HUES6 (cell line): Measurements from ENCODE around the gene G6PD.
"Not testable (repeated sequence)": the region's sequence is repeated elsewhere in the genome, so short reads cannot be mapped to it uniquely, and the experiment has no call there.

Experiments
- H3K27ac ChIP-seq: 2 replicates; pipeline ENCODE4 v1.7.0; 2013; ENCODE audit warnings: low read depth, mild to moderate bottlenecking, low read length, inconsistent platforms
- H3K27me3 ChIP-seq: 2 replicates; pipeline ENCODE4 v1.6.1; 2013; ENCODE audit warnings: low read length; ENCODE audit not compliant: control insufficient read depth, insufficient read depth
- H3K36me3 ChIP-seq: 2 replicates; pipeline ENCODE4 v1.6.1; 2013; ENCODE audit warnings: low read length; ENCODE audit not compliant: control insufficient read depth, insufficient read depth
- H3K4me1 ChIP-seq: 2 replicates; pipeline ENCODE4 v1.6.1; 2013; ENCODE audit warnings: low read length; ENCODE audit not compliant: control insufficient read depth, insufficient read depth
- H3K4me3 ChIP-seq: 2 replicates; pipeline ENCODE4 v1.5.1; 2013; ENCODE audit warnings: low read depth, low read length
- H3K9ac ChIP-seq: one replicate; pipeline ENCODE4 v1.6.1; 2013; ENCODE audit warnings: mild to moderate bottlenecking, low read length
- H3K9me3 ChIP-seq: 2 replicates; pipeline ENCODE4 v1.6.1; 2013; ENCODE audit warnings: low read depth, low read length; ENCODE audit not compliant: control insufficient read depth, insufficient read depth

Gene G6PD

GRCh38 chrX:154546354-154547244 lies at the start of gene G6PD:
Gene G6PD (minus strand): TSS chrX:154546846. CDS start chrX:154546155, 691 bp downstream.
- Histone ChIP-seq H3K27ac (peak within 1 kb of the TSS; percentile 73; the same call in 1 of the 2 replicates), H3K36me3 (peaks cover 26% of the 10 kb centered on the region), H3K27me3 (no peaks in the 10 kb centered on the region)

GRCh38 chrX:154595559-154596249 lies 49.1 kb upstream of the G6PD start:
- peaks cover 13% of the 10 kb centered on the region; the same call in 1 of the 2 replicates for H3K4me1 ChIP-seq
- H3K4me3 ChIP-seq: no peak overlapping the region; the same call in none of the 2 replicates
- H3K9ac ChIP-seq: no peak overlapping the region
- no peaks in the 10 kb centered on the region for H3K36me3 ChIP-seq
- peaks cover 76% of the 10 kb centered on the region for H3K9me3 ChIP-seq
- H3K27ac ChIP-seq: 0 out of 2 replicates have a peak overlapping the region, but pooled peaks have one; percentile 12
- H3K27me3 ChIP-seq: no peaks in the 10 kb centered on the region

More at GRCh38 chrX:154546354-154547244, at the start of gene G6PD:
- Histone ChIP-seq H3K9me3 (peaks cover 17% of the 10 kb centered on the region; the same call in 1 of the 2 replicates), H3K4me1 (peaks cover 19% of the 10 kb centered on the region; the same call in 1 of the 2 replicates), H3K4me3 (peak within 1 kb of the TSS; percentile 88), H3K9ac (peak within 1 kb of the TSS; percentile 89)

GRCh38 chrX:154594491-154594890 lies 47.8 kb upstream of the G6PD start:
- no peak overlapping the region for H3K27ac ChIP-seq
- peaks cover 13% of the 10 kb centered on the region; the same call in 1 of the 2 replicates for H3K4me1 ChIP-seq

GRCh38 chrX:154593201-154593600 lies 46.6 kb upstream of the G6PD start:
- Histone ChIP-seq H3K27me3 (no peaks in the 10 kb centered on the region), H3K9me3 (peaks cover 62% of the 10 kb centered on the region), H3K4me3 (no peak overlapping the region), H3K27ac (no peak overlapping the region), H3K9ac (no peak overlapping the region), H3K4me1 (peaks cover 13% of the 10 kb centered on the region; the same call in 1 of the 2 replicates), H3K36me3 (no peaks in the 10 kb centered on the region)

More at GRCh38 chrX:154594491-154594890, 47.8 kb upstream of the G6PD start:
- Histone ChIP-seq H3K4me3 (no peak overlapping the region), H3K9me3 (peaks cover 67% of the 10 kb centered on the region), H3K9ac (no peak overlapping the region), H3K27me3 (no peaks in the 10 kb centered on the region), H3K36me3 (no peaks in the 10 kb centered on the region)

- H3K27me3 ChIP-seq: no peaks in the 10 kb centered on the region
- peaks cover 55% of the 10 kb centered on the region for H3K9me3 ChIP-seq
- no peak overlapping the region for H3K27ac ChIP-seq
Observed at GRCh38 chrX:154592505-154592904, 45.9 kb upstream of the G6PD start.

GRCh38 chrX:154590415-154590814 lies 43.8 kb upstream of the G6PD start:
- not testable (repeated sequence) for H3K4me3 ChIP-seq, H3K9ac ChIP-seq, H3K27me3 ChIP-seq, H3K27ac ChIP-seq, H3K4me1 ChIP-seq, H3K36me3 ChIP-seq
- peaks cover 41% of the 10 kb centered on the region for H3K9me3 ChIP-seq

More at GRCh38 chrX:154592505-154592904, 45.9 kb upstream of the G6PD start:
- H3K36me3 ChIP-seq: no peaks in the 10 kb centered on the region
- no peak overlapping the region for H3K9ac ChIP-seq
- H3K4me1 ChIP-seq: peaks cover 13% of the 10 kb centered on the region; the same call in 1 of the 2 replicates
- H3K4me3 ChIP-seq: no peak overlapping the region

GRCh38 chrX:154584585-154585183 lies 38.0 kb upstream of the G6PD start, which contains the start of gene CTAG1A:
Gene CTAG1A (plus strand): TSS chrX:154585133. CDS start chrX:154585207, 74 bp downstream.
- H3K9ac ChIP-seq, H3K36me3 ChIP-seq, H3K27me3 ChIP-seq, H3K27ac ChIP-seq, H3K4me1 ChIP-seq, H3K9me3 ChIP-seq, H3K4me3 ChIP-seq: not testable (repeated sequence)

- not testable (repeated sequence) for H3K27me3 ChIP-seq, H3K9me3 ChIP-seq, H3K9ac ChIP-seq, H3K4me1 ChIP-seq, H3K4me3 ChIP-seq, H3K27ac ChIP-seq, H3K36me3 ChIP-seq
Observed at GRCh38 chrX:154582994-154583393, 36.3 kb upstream of the G6PD start.

GRCh38 chrX:154575076-154575475 lies 28.4 kb upstream of the G6PD start:
- not testable (repeated sequence) for H3K36me3 ChIP-seq, H3K4me1 ChIP-seq, H3K9me3 ChIP-seq, H3K27me3 ChIP-seq, H3K27ac ChIP-seq, H3K4me3 ChIP-seq, H3K9ac ChIP-seq

GRCh38 chrX:154573061-154573460 lies 26.4 kb upstream of the G6PD start:
- H3K27ac ChIP-seq, H3K4me3 ChIP-seq, H3K27me3 ChIP-seq, H3K9ac ChIP-seq, H3K9me3 ChIP-seq, H3K36me3 ChIP-seq, H3K4me1 ChIP-seq: not testable (repeated sequence)
